ENCODE results near the gene CLCNKA. TPM values are rescaled to one million over a fixed set of nuclear protein-coding genes. Genes with fewer than 3 reads are reported as not detected.

Gene CLCNKA
- polyA plus RNA-seq, 1 donor (not counting 4 experiments of a cell fraction or from before 2014, with no cell fraction given): not detected

DNA sequence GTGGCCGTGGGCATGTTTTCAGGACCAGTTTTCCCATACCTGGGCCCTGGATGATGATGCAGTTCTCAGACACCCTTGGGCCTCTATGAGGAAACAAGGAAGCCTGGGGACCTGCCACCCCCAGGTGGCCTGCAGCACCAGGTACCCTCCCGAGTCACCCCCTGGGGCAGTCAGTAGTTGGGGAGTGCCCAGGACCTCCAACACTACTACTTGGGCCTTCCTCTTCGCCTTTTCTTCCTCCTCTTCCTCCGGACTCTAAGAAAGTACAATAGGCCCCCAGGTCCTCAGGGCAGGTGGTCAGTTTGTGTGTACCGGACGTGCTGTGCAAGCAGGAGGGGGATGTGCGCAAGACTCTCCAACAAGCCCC is 29.7 kb upstream of the CLCNKA start:
- Histone ChIP-seq H3K79me2 (ENCODE audit: control insufficient read depth, insufficient read depth, low read length) (no peaks in the 10 kb centered on the region), H2AFZ (ENCODE audit: control insufficient read depth, low read length) (no peak overlapping the region), H3K9me1 (ENCODE audit: control insufficient read depth, extremely low read depth, insufficient read depth, low read length) (no peaks in the 10 kb centered on the region), H3K4me1 (ENCODE audit: control insufficient read depth, extremely low read depth, insufficient read depth, low read length) (no peaks in the 10 kb centered on the region), H4K20me1 (ENCODE audit: control insufficient read depth, extremely low read depth, insufficient read depth, low read length) (no peaks in the 10 kb centered on the region), H3K4me3 (ENCODE audit: control insufficient read depth in 2 of 3, extremely low read depth in 1 of 3, insufficient read depth in 2 of 3, low read depth in 1 of 3, low read length in 3 of 3) (no peak overlapping the region), H3K27ac (ENCODE audit: control insufficient read depth, insufficient read depth, low read length) (no peak overlapping the region), H3K9ac (ENCODE audit: control insufficient read depth, extremely low read depth, insufficient read depth, low read length) (no peak overlapping the region), H3K4me2 (ENCODE audit: control insufficient read depth, extremely low read depth, insufficient read depth, low read depth, low read length) (no peak overlapping the region), H3K36me3 (ENCODE audit: control insufficient read depth in 2 of 2, extremely low read depth in 1 of 2, insufficient read depth in 2 of 2, low read length in 2 of 2) (no peaks in the 10 kb centered on the region), H3K9me3 (ENCODE audit: control insufficient read depth, low read depth, low read length) (no peaks in the 10 kb centered on the region), H3K27me3 (ENCODE audit: control insufficient read depth, extremely low read depth, insufficient read depth, low read length) (no peaks in the 10 kb centered on the region)
- DNase-seq (ENCODE audit: low read depth, low spot score) (no peak), FAIRE-seq (no peak)
- TF ChIP-seq EZH2 (IDR thresholded peaks at IDR 0.05; ENCODE audit: low read length): no peak
- TF ChIP-seq, protein P1, sequence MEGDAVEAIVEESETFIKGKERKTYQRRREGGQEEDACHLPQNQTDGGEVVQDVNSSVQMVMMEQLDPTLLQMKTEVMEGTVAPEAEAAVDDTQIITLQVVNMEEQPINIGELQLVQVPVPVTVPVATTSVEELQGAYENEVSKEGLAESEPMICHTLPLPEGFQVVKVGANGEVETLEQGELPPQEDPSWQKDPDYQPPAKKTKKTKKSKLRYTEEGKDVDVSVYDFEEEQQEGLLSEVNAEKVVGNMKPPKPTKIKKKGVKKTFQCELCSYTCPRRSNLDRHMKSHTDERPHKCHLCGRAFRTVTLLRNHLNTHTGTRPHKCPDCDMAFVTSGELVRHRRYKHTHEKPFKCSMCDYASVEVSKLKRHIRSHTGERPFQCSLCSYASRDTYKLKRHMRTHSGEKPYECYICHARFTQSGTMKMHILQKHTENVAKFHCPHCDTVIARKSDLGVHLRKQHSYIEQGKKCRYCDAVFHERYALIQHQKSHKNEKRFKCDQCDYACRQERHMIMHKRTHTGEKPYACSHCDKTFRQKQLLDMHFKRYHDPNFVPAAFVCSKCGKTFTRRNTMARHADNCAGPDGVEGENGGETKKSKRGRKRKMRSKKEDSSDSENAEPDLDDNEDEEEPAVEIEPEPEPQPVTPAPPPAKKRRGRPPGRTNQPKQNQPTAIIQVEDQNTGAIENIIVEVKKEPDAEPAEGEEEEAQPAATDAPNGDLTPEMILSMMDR (optimal IDR thresholded peaks at IDR 0.05 in 1 of 3, IDR thresholded peaks at IDR 0.05 in 1 of 3, conservative IDR thresholded peaks at IDR 0.05 in 1 of 3; ENCODE audit: extremely low read depth in 1 of 3, insufficient read depth in 2 of 3, low read length in 3 of 3): no peak
- dilution Hi-C loops (cut with MboI; ENCODE audit: extremely low pct_ligation_motif_present, low sequenced_read_pairs): no loop called here

DNA sequence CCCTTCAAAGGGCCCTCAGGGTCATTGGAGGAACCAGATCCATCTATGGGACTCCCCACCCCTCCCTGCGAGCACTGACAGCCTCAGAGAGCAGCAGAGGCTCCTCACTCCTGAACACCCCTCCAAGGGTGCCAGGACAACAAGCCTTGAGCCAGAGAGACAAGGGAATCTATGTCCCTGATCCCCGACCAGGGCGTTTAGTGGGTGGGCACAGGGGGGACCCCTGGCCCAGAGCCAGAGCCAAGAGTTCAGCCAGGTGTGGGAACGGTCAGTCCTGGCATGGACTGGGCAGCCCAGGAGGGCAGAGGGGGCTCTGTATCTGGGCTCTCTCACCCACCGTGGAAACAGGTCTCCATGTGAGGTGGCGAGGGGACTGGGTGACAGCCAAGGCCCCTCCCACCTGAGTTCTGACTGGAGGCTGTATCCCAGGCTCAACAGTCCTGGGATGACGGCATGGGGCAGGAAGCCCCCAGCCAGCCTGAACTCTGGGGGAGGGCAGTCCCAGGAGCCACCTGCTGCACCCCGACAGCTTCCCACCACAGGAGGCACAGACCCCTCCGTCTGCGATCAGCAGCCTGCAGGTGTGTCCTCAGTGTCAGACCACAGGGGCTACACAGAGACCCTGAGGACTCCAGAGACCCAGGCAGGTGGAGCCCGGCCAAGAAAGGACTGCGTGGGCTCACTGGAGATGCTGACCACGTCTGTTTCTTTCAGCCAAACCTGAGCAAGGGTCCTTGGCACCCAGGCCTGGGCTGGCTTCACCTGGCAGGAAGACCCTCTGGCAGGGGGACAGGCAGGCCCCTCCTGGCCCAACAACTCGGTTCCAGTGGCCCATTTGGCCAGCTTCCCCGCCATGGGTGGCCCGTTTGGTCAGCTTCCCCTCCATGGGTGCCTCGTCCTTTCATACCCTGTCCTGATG is 29.0 kb upstream of the CLCNKA start:
- Histone ChIP-seq H3K4me3 (ENCODE audit: control insufficient read depth in 2 of 3, extremely low read depth in 1 of 3, insufficient read depth in 2 of 3, low read depth in 1 of 3, low read length in 3 of 3) (no peak overlapping the region), H3K4me2 (ENCODE audit: control insufficient read depth, extremely low read depth, insufficient read depth, low read depth, low read length) (no peak overlapping the region), H3K4me1 (ENCODE audit: control insufficient read depth, extremely low read depth, insufficient read depth, low read length) (no peaks in the 10 kb centered on the region), H4K20me1 (ENCODE audit: control insufficient read depth, extremely low read depth, insufficient read depth, low read length) (no peaks in the 10 kb centered on the region), H2AFZ (ENCODE audit: control insufficient read depth, low read length) (no peak overlapping the region), H3K9me3 (ENCODE audit: control insufficient read depth, low read depth, low read length) (no peaks in the 10 kb centered on the region), H3K36me3 (ENCODE audit: control insufficient read depth in 2 of 2, extremely low read depth in 1 of 2, insufficient read depth in 2 of 2, low read length in 2 of 2) (no peaks in the 10 kb centered on the region), H3K9ac (ENCODE audit: control insufficient read depth, extremely low read depth, insufficient read depth, low read length) (no peak overlapping the region), H3K27me3 (ENCODE audit: control insufficient read depth, extremely low read depth, insufficient read depth, low read length) (no peaks in the 10 kb centered on the region), H3K79me2 (ENCODE audit: control insufficient read depth, insufficient read depth, low read length) (no peaks in the 10 kb centered on the region), H3K27ac (ENCODE audit: control insufficient read depth, insufficient read depth, low read length) (no peak overlapping the region), H3K9me1 (ENCODE audit: control insufficient read depth, extremely low read depth, insufficient read depth, low read length) (no peaks in the 10 kb centered on the region)
- no peak for TF ChIP-seq EZH2 (IDR thresholded peaks at IDR 0.05; ENCODE audit: low read length)
- TF ChIP-seq, protein P1 (optimal IDR thresholded peaks at IDR 0.05 in 1 of 3, IDR thresholded peaks at IDR 0.05 in 1 of 3, conservative IDR thresholded peaks at IDR 0.05 in 1 of 3; ENCODE audit: extremely low read depth in 1 of 3, insufficient read depth in 2 of 3, low read length in 3 of 3): no peak
- DNase-seq (ENCODE audit: low read depth, low spot score): no peak
- FAIRE-seq: no peak
- dilution Hi-C loops (cut with MboI; ENCODE audit: extremely low pct_ligation_motif_present, low sequenced_read_pairs): no loop called here
